Loucy (cell line): ENCODE data around the gene PLN.

Source experiments
- H2AFZ ChIP-seq: fragments of 200-600 bp; sonication (generic); 2 replicates; pipeline ENCODE4 v1.6.0; 2016; ENCODE audit warnings: antibody characterized with exemption, mild to moderate bottlenecking, low read length, moderate library complexity
- H3F3A ChIP-seq: fragments of 200-600 bp; 2 replicates; pipeline ENCODE4 v1.6.0; 2016; ENCODE audit warnings: antibody characterized with exemption, low read depth, mild to moderate bottlenecking
- H3K27me3 ChIP-seq: fragments of 200-600 bp; sonication (generic); 2 replicates; pipeline ENCODE4 v1.6.1; 2014; ENCODE audit warnings: low read length, mild to moderate bottlenecking; ENCODE audit not compliant: insufficient read depth, poor library complexity, severe bottlenecking
- H3K36me3 ChIP-seq: fragments of 200-600 bp; sonication (generic); 2 replicates; pipeline ENCODE4 v1.6.1; 2016; ENCODE audit warnings: low read length; ENCODE audit not compliant: insufficient read depth
- H3K4me1 ChIP-seq: fragments of 200-600 bp; sonication (generic); 2 replicates; pipeline ENCODE4 v1.5.1; 2014; ENCODE audit warnings: low read length, mild to moderate bottlenecking; ENCODE audit not compliant: insufficient read depth, poor library complexity, severe bottlenecking
- H3K4me2 ChIP-seq: fragments of 200-600 bp; sonication (generic); 2 replicates; pipeline ENCODE4 v1.6.0; 2014; ENCODE audit warnings: antibody characterized with exemption, low read length, low read depth, mild to moderate bottlenecking; ENCODE audit not compliant: poor library complexity, severe bottlenecking
- H3K4me3 ChIP-seq: fragments of 200-600 bp; sonication (generic); 2 replicates; pipeline ENCODE4 v1.5.1; 2014; ENCODE audit warnings: low read length, mild to moderate bottlenecking, mixed read lengths; ENCODE audit not compliant: poor library complexity, severe bottlenecking
- H3K79me2 ChIP-seq: fragments of 200-600 bp; sonication (generic); 2 replicates; pipeline ENCODE4 v1.6.1; 2014; ENCODE audit warnings: low read length; ENCODE audit not compliant: insufficient read depth
- H3K9ac ChIP-seq: fragments of 200-600 bp; sonication (generic); 2 replicates; pipeline ENCODE4 v1.6.0; 2014; ENCODE audit warnings: mild to moderate bottlenecking, low read depth, low read length, moderate library complexity; ENCODE audit not compliant: poor library complexity, severe bottlenecking
- H3K9me2 ChIP-seq: fragments of 200-600 bp; sonication (generic); replicated peaks from 2 replicates; pipeline ENCODE4 v1.6.1; 2016; ENCODE audit warnings: low read depth, low read length, mixed read lengths
- H3K9me3 ChIP-seq: fragments of 200-600 bp; sonication (generic); 2 replicates; pipeline ENCODE4 v1.6.1; 2014; ENCODE audit warnings: mild to moderate bottlenecking, antibody characterized with exemption, low read length, low read depth; ENCODE audit not compliant: insufficient read depth
- H4K20me1 ChIP-seq: fragments of 200-600 bp; sonication (generic); 2 replicates; pipeline ENCODE4 v1.6.0; 2014; ENCODE audit warnings: antibody characterized with exemption, low read length, mild to moderate bottlenecking; ENCODE audit not compliant: insufficient read depth, poor library complexity, severe bottlenecking
- EZH2phosphoT487 ChIP-seq: fragments of 200-600 bp; IDR thresholded peaks from 2 replicates; pipeline ENCODE4 v1.6.1; 2018; ENCODE audit warnings: antibody characterized with exemption, mild to moderate bottlenecking, moderate library complexity, borderline replicate concordance
- TF ChIP-seq, protein P1 (sequence below): fragments of 200-600 bp; sonication (generic); conservative IDR thresholded peaks from 2 replicates; pipeline ENCODE4 v1.5.1; 2014; ENCODE audit warnings: mild to moderate bottlenecking, antibody characterized with exemption, low read length

Gene PLN

DNA sequence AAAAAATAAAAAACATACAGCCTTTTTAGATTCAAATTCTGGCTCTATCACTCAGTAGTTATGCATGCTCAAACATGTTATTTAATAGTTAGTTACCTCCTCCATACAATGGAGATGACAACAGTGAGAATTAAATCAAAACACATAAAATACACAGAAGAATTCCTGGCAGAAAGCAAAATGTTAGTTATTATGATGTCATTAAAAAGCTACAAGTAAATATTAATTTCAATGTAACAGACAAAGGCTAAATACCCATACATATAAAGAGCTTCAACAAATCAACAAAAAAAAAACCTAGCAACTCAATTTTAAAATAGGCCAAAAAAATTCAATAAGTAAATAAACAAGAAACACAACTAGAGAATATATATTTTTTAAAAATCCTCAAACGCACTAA lies 21.4 kb downstream of the PLN start:
- H3K79me2 ChIP-seq = peaks cover 48% of the 10 kb centered on the region
- no peaks in the 10 kb centered on the region for H3K9me2 ChIP-seq
- H3K4me2 ChIP-seq = no peak overlapping the region
- no peak overlapping the region for H3K4me3 ChIP-seq
- no peaks in the 10 kb centered on the region for H3K4me1 ChIP-seq
- no peak overlapping the region for H3K9ac ChIP-seq
- no peak overlapping the region for H2AFZ ChIP-seq
- H3K36me3 ChIP-seq = peaks cover 23% of the 10 kb centered on the region
- H3K27me3 ChIP-seq = no peaks in the 10 kb centered on the region
- TF ChIP-seq EZH2phosphoT487 = no peak
- TF ChIP-seq, protein P1, sequence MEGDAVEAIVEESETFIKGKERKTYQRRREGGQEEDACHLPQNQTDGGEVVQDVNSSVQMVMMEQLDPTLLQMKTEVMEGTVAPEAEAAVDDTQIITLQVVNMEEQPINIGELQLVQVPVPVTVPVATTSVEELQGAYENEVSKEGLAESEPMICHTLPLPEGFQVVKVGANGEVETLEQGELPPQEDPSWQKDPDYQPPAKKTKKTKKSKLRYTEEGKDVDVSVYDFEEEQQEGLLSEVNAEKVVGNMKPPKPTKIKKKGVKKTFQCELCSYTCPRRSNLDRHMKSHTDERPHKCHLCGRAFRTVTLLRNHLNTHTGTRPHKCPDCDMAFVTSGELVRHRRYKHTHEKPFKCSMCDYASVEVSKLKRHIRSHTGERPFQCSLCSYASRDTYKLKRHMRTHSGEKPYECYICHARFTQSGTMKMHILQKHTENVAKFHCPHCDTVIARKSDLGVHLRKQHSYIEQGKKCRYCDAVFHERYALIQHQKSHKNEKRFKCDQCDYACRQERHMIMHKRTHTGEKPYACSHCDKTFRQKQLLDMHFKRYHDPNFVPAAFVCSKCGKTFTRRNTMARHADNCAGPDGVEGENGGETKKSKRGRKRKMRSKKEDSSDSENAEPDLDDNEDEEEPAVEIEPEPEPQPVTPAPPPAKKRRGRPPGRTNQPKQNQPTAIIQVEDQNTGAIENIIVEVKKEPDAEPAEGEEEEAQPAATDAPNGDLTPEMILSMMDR = no peak
- H3F3A ChIP-seq = no peaks in the 10 kb centered on the region
- peaks cover 4% of the 10 kb centered on the region for H4K20me1 ChIP-seq
- peaks cover 7% of the 10 kb centered on the region; the same call in 1 of the 2 replicates for H3K9me3 ChIP-seq

DNA sequence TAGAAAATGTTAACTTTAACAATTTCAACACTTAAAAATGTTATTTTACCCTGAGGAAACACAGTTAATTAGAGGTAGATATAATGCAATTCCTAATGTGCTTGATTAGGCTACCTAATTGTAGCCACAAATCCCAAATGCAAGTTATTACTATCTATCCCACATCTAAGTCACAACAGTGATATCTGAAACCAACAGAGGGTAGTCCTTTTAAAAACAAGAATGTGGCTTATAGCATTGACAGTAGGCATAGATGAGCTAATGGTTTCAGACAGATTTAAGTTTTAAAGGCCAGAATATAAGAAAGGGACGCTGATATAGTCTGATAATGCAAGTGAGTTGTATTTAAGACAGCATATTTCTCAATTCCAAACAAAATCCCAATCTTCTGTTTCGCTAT lies 23.0 kb downstream of the PLN start:
- Histone ChIP-seq H4K20me1 (peaks cover 4% of the 10 kb centered on the region), H3K79me2 (peaks cover 59% of the 10 kb centered on the region), H3F3A (no peaks in the 10 kb centered on the region), H3K4me2 (no peak overlapping the region), H3K9me2 (no peaks in the 10 kb centered on the region), H3K36me3 (peaks cover 24% of the 10 kb centered on the region), H3K4me3 (no peak overlapping the region), H2AFZ (no peak overlapping the region), H3K9me3 (peaks cover 19% of the 10 kb centered on the region; the same call in 1 of the 2 replicates), H3K4me1 (no peaks in the 10 kb centered on the region), H3K27me3 (no peaks in the 10 kb centered on the region), H3K9ac (no peak overlapping the region)
- TF ChIP-seq, protein P1 = no peak
- no peak for TF ChIP-seq EZH2phosphoT487

DNA sequence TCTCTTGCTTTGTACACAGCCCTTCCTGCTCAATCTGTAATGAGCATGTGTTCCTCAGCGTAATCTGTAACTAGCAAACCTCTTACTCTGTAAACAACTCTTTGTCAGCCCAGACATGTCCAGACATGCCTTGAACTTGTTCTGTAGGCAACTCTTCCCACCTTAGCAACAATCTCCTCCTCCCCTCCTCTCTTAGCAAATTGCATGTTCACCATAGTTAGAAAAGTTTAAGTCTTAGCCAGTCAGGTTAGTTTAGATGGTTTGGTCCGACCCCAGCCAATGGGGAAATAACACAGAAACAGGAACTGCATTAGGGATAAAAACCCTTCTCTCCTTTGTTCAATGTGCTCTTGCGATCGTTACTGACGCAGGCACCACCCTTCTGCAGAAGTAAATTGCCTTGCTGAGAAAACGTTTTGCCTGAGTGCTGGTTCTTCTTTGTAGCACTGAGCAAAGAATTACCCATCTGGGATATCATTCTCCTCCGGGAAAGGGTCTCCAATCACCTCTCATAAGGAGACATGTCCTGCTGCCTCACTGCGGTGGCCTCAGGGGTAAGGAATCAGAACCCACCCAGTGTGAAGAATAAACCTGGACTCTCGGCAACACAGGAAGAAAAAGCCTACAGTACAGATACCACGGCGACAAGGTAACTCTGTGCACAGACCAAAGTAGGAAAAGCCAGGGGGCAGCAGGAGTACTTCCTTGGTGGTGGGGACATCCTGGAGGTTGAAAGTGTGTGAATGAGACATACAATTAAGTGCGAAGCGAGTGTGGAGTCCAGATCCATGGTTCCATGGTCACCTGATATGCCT lies 26.2 kb downstream of the PLN start:
- Histone ChIP-seq H3K4me3 (no peak overlapping the region), H3K4me2 (no peak overlapping the region), H3K9me2 (no peaks in the 10 kb centered on the region), H3F3A (no peaks in the 10 kb centered on the region), H3K9ac (no peak overlapping the region), H3K4me1 (no peaks in the 10 kb centered on the region), H3K36me3 (peaks cover 42% of the 10 kb centered on the region), H3K79me2 (peaks cover 73% of the 10 kb centered on the region; the same call in 1 of the 2 replicates), H2AFZ (no peak overlapping the region), H4K20me1 (peaks cover 4% of the 10 kb centered on the region), H3K27me3 (no peaks in the 10 kb centered on the region), H3K9me3 (peaks cover 22% of the 10 kb centered on the region; the same call in 1 of the 2 replicates)
- TF ChIP-seq, protein P1 = no peak
- no peak for TF ChIP-seq EZH2phosphoT487
